Measurements from ENCODE around the gene TOGARAM2. TPM values are rescaled to one million over a fixed set of nuclear protein-coding genes. Genes with fewer than 3 reads are reported as not detected.

The TOGARAM2 gene
- total RNA-seq, 1 experiment from 2014 or later, result 0.61 TPM

GRCh38 chr2:29073933-29074332 lies 92.8 kb downstream of the TOGARAM2 start:
- intact Hi-C loops (cut with micrococcal nuclease; ENCODE audit: unreplicated experiment), result no loop called here
- no peak overlapping the region for H3K27ac Mint-ChIP-seq (ENCODE audit: unreplicated experiment)
- POLR2A ChIA-PET, result no interaction called here

DNA sequence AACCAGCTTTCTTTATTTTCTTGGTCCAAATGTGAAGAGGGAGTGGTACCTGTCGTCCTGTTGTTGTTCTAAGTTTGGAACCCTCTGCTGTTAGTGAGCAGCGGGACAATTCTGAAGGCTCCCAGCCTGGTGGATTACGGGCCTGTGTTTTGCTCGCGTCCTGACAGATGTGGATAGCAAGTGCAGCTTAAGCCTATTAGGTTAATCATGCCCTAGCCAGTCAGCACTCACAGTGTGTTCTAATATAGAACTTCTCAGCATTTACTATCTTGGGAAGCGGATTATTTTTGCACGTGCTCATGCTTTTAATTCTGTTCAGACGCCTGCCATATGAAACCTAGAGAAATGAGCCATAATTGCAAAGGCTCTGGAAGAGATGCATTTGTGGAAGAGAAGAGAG lies 93.3 kb downstream of the TOGARAM2 start, which contains the start of gene PCARE:
Gene PCARE (minus strand): TSS at position 113 of the 400 bp plus-strand sequence. CDS start 262 bp downstream, outside the sequence.
- no TSS peak for BruUV-seq (replicated peaks)

More at GRCh38 chr2:29073933-29074332, 92.8 kb downstream of the TOGARAM2 start:
- no peak for DNase-seq
- Histone ChIP-seq H3K9me3 (no peaks in the 10 kb centered on the region), H3K27me3 (replicated peaks; ENCODE audit: control insufficient read depth, insufficient read depth, low read length) (no peaks in the 10 kb centered on the region), H3K4me1 (no peaks in the 10 kb centered on the region), H3K4me3 (ENCODE audit: low read depth, low read length) (no peak overlapping the region), H3K36me3 (ENCODE audit: control insufficient read depth, insufficient read depth, low read length) (no peaks in the 10 kb centered on the region)
- TF ChIP-seq, protein P1, sequence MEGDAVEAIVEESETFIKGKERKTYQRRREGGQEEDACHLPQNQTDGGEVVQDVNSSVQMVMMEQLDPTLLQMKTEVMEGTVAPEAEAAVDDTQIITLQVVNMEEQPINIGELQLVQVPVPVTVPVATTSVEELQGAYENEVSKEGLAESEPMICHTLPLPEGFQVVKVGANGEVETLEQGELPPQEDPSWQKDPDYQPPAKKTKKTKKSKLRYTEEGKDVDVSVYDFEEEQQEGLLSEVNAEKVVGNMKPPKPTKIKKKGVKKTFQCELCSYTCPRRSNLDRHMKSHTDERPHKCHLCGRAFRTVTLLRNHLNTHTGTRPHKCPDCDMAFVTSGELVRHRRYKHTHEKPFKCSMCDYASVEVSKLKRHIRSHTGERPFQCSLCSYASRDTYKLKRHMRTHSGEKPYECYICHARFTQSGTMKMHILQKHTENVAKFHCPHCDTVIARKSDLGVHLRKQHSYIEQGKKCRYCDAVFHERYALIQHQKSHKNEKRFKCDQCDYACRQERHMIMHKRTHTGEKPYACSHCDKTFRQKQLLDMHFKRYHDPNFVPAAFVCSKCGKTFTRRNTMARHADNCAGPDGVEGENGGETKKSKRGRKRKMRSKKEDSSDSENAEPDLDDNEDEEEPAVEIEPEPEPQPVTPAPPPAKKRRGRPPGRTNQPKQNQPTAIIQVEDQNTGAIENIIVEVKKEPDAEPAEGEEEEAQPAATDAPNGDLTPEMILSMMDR (IDR thresholded peaks at IDR 0.05; ENCODE audit: insufficient read depth in 1 of 2, low read depth in 1 of 2, low read length in 1 of 2, severe bottlenecking in 1 of 2, unreplicated experiment in 1 of 2), result no peak
- CTCF ChIA-PET, result no interaction called here
- no peaks in the 10 kb centered on the region for H3K36me3 Mint-ChIP-seq (ENCODE audit: insufficient read depth, unreplicated experiment)
- no peaks in the 10 kb centered on the region for H3K9me3 Mint-ChIP-seq (ENCODE audit: unreplicated experiment)
- H3K27me3 Mint-ChIP-seq (ENCODE audit: insufficient read depth, unreplicated experiment), result no peaks in the 10 kb centered on the region
- no peak overlapping the region for H3K4me3 Mint-ChIP-seq (ENCODE audit: unreplicated experiment)
- H3K4me1 Mint-ChIP-seq (ENCODE audit: low read depth, unreplicated experiment), result no peaks in the 10 kb centered on the region
- BruUV-seq (replicated peaks), result no TSS peak

GRCh38 chr2:29075894-29076705 lies 95.0 kb downstream of the TOGARAM2 start:
- Mint-ChIP-seq H3K36me3 (ENCODE audit: insufficient read depth, unreplicated experiment) (no peaks in the 10 kb centered on the region), H3K4me3 (ENCODE audit: unreplicated experiment) (no peak overlapping the region), H3K27ac (ENCODE audit: unreplicated experiment) (no peak overlapping the region), H3K9me3 (ENCODE audit: unreplicated experiment) (peaks cover 14% of the 10 kb centered on the region), H3K4me1 (ENCODE audit: low read depth, unreplicated experiment) (no peaks in the 10 kb centered on the region), H3K27me3 (ENCODE audit: insufficient read depth, unreplicated experiment) (no peaks in the 10 kb centered on the region)
- DNase-seq, result no peak
- Histone ChIP-seq H3K36me3 (ENCODE audit: control insufficient read depth, insufficient read depth, low read length) (no peaks in the 10 kb centered on the region), H3K27me3 (replicated peaks; ENCODE audit: control insufficient read depth, insufficient read depth, low read length) (no peaks in the 10 kb centered on the region), H3K4me3 (ENCODE audit: low read depth, low read length) (no peak overlapping the region), H3K9me3 (peaks cover 4% of the 10 kb centered on the region; the same call in 1 of the 2 replicates), H3K4me1 (no peaks in the 10 kb centered on the region)
- TF ChIP-seq, protein P1 (IDR thresholded peaks at IDR 0.05; ENCODE audit: insufficient read depth in 1 of 2, low read depth in 1 of 2, low read length in 1 of 2, severe bottlenecking in 1 of 2, unreplicated experiment in 1 of 2), result no peak
- intact Hi-C loops (cut with micrococcal nuclease; ENCODE audit: unreplicated experiment), result no loop called here
- POLR2A ChIA-PET, result no interaction called here
- no TSS peak for BruUV-seq (replicated peaks)
- CTCF ChIA-PET, result interaction anchor here (0.7 kb wide), 1 partner anchor 54 kb away, joined by 4 read pairs; no protein-coding TSS in a partner anchor

More for the DNA sequence above, 93.3 kb downstream of the TOGARAM2 start, which contains the start of gene PCARE:
- Mint-ChIP-seq H3K27me3 (ENCODE audit: insufficient read depth, unreplicated experiment) (no peaks in the 10 kb centered on the region), H3K4me3 (ENCODE audit: unreplicated experiment) (no peak within 1 kb of the TSS), H3K36me3 (ENCODE audit: insufficient read depth, unreplicated experiment) (no peaks in the 10 kb centered on the region), H3K4me1 (ENCODE audit: low read depth, unreplicated experiment) (no peaks in the 10 kb centered on the region), H3K9me3 (ENCODE audit: unreplicated experiment) (peaks cover 1% of the 10 kb centered on the region), H3K27ac (ENCODE audit: unreplicated experiment) (no peak within 1 kb of the TSS)
- H3K4me3 ChIP-seq (ENCODE audit: low read depth, low read length), result no peak within 1 kb of the TSS
- ChIA-PET POLR2A (no interaction called here), CTCF (no interaction called here)
- intact Hi-C loops (cut with micrococcal nuclease; ENCODE audit: unreplicated experiment), result no loop called here
- H3K27me3 ChIP-seq (replicated peaks; ENCODE audit: control insufficient read depth, insufficient read depth, low read length), result no peaks in the 10 kb centered on the region
- TF ChIP-seq, protein P1 (IDR thresholded peaks at IDR 0.05; ENCODE audit: insufficient read depth in 1 of 2, low read depth in 1 of 2, low read length in 1 of 2, severe bottlenecking in 1 of 2, unreplicated experiment in 1 of 2), result no peak
- H3K36me3 ChIP-seq (ENCODE audit: control insufficient read depth, insufficient read depth, low read length), result no peaks in the 10 kb centered on the region
- no peak for DNase-seq
- H3K9me3 ChIP-seq, result no peaks in the 10 kb centered on the region; the same call in 1 of the 2 replicates
- no peaks in the 10 kb centered on the region for H3K4me1 ChIP-seq
